Measurements from ENCODE around the gene CST7. TPM values are rescaled to one million over a fixed set of nuclear protein-coding genes. Genes with fewer than 3 reads are reported as not detected.

CST7 gene
- total RNA-seq, 1 donor from 2014 or later = 0.66 TPM

DNA sequence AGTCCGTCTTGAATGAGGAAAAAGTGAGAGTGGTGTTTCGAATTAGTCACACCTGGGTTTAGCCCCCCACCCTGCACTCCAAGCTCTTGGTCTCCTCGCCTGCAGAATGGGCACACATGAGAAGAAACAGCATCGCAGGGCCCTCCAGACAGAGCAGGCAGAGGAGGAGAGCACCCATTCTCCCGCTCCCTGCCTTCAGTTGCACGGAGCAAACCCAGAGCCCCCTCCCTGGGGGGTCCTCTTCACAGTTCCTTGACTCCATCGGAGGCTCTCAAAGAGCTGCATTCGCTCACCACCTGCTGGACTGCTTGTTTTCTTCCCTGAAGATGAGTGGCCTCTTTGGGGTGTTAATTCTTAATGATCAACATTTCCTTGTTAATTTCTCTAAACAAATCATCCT is 5.1 kb downstream of the CST7 start:
- Histone ChIP-seq H3K4me3 (no peak overlapping the region), H3K36me3 (peaks cover 9% of the 10 kb centered on the region), H3K27me3 (ENCODE audit: low read depth) (peaks cover 28% of the 10 kb centered on the region), H3K4me1 (no peaks in the 10 kb centered on the region), H3K9me3 (replicated peaks) (no peaks in the 10 kb centered on the region), H3K27ac (replicated peaks) (no peak overlapping the region)
- no peak for DNase-seq
- TF ChIP-seq, protein P1, sequence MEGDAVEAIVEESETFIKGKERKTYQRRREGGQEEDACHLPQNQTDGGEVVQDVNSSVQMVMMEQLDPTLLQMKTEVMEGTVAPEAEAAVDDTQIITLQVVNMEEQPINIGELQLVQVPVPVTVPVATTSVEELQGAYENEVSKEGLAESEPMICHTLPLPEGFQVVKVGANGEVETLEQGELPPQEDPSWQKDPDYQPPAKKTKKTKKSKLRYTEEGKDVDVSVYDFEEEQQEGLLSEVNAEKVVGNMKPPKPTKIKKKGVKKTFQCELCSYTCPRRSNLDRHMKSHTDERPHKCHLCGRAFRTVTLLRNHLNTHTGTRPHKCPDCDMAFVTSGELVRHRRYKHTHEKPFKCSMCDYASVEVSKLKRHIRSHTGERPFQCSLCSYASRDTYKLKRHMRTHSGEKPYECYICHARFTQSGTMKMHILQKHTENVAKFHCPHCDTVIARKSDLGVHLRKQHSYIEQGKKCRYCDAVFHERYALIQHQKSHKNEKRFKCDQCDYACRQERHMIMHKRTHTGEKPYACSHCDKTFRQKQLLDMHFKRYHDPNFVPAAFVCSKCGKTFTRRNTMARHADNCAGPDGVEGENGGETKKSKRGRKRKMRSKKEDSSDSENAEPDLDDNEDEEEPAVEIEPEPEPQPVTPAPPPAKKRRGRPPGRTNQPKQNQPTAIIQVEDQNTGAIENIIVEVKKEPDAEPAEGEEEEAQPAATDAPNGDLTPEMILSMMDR (IDR thresholded peaks at IDR 0.05; ENCODE audit: borderline replicate concordance) = no peak
- intact Hi-C loops (cut with micrococcal nuclease) = no loop called here

DNA sequence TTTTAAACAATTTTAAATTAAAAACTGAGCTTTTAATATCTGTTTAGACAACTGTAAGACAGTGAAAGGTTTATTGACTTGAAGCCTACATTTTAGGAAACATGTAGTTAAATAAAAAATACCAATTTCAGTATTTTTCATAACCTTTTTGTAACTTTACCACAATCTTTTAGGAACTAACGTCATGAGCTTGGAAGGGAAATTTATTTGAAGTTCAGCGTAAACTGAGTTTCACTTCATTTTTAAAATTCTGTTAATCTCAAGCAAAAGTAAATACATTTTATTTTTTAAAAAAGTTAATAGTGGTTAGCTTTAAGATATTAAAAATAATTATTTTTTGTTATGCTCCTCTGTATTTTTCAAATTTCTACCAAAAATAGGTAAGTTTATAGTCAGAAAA is 5.5 kb downstream of the CST7 start:
- DNase-seq = no peak
- H3K9me3 ChIP-seq (replicated peaks) = no peaks in the 10 kb centered on the region
- no peak overlapping the region for H3K4me3 ChIP-seq
- TF ChIP-seq, protein P1 (IDR thresholded peaks at IDR 0.05; ENCODE audit: borderline replicate concordance) = no peak
- H3K27ac ChIP-seq (replicated peaks) = no peak overlapping the region
- intact Hi-C loops (cut with micrococcal nuclease) = no loop called here
- peaks cover 24% of the 10 kb centered on the region for H3K27me3 ChIP-seq (ENCODE audit: low read depth)
- H3K36me3 ChIP-seq = peaks cover 9% of the 10 kb centered on the region
- H3K4me1 ChIP-seq = peaks cover under 1% of the 10 kb centered on the region

DNA sequence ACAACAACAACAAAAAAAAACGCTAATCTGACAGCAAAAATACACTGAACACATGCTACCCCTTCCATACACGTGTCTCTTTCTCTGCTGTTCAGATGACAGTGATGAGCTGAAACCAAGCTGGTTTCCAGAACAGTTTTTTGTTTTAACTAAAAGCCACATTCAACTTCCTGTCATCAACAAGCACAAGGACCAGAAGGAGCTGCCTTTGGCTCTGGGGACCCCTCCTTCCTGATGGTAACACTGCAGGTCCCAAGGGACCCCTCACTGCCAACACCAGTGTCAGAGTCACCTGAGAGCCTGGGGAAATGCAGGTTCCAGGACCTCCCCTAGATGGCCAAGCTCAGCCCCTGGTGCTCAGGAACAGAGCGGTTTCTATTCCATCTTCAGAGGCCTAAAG is 6.0 kb downstream of the CST7 start:
- no peak for DNase-seq
- peaks cover 5% of the 10 kb centered on the region for H3K4me1 ChIP-seq
- intact Hi-C loops (cut with micrococcal nuclease) = no loop called here
- peaks cover 19% of the 10 kb centered on the region for H3K27me3 ChIP-seq (ENCODE audit: low read depth)
- TF ChIP-seq, protein P1 (IDR thresholded peaks at IDR 0.05; ENCODE audit: borderline replicate concordance) = no peak
- no peak overlapping the region for H3K27ac ChIP-seq (replicated peaks)
- no peak overlapping the region for H3K4me3 ChIP-seq
- H3K36me3 ChIP-seq = peaks cover 12% of the 10 kb centered on the region
- no peaks in the 10 kb centered on the region for H3K9me3 ChIP-seq (replicated peaks)

DNA sequence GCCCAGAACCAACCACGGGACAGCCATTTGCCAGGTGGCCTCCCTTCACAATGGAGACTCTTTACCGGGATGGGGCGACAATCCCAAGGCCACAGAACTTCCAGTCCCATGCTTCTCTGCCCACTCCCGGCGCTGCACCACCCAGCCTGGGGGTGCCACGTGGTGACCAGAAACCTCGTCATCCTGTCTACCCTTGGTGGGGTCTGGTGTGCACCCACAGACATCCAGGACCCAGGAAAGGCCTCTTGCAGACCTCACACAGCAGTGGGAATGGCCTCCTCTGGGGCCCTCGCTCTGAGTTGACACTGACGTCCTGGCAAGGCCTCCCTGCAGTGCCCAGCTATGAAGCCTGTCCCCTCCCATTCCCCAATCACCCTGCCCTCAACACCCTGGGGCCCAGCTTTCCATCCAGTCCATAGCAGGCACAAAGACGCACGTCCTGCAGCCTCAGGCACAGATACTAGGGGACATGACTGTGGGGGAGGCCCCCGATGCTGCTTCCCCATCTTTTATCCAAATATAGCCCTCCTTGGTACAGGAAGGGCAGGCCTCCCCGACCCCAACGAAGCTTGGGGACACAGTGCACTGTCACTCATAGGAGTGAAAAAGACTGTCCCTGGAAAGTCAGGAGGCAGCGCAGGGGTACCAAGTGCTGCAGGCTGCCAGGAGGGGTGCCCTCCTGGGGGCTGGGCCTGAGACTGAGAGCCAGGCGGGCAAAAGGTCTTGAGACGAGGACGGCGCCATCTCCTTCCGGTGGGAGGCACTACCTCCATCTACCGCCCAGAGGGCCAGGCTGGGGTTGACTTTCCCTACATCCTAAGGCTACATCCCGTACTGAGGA is 7.2 kb downstream of the CST7 start:
- no peaks in the 10 kb centered on the region for H3K9me3 ChIP-seq (replicated peaks)
- peaks cover 19% of the 10 kb centered on the region for H3K36me3 ChIP-seq
- DNase-seq = no peak
- peaks cover 7% of the 10 kb centered on the region for H3K27me3 ChIP-seq (ENCODE audit: low read depth)
- TF ChIP-seq, protein P1 (IDR thresholded peaks at IDR 0.05; ENCODE audit: borderline replicate concordance) = no peak
- H3K4me3 ChIP-seq = no peak overlapping the region
- H3K27ac ChIP-seq (replicated peaks) = no peak overlapping the region
- intact Hi-C loops (cut with micrococcal nuclease) = no loop called here
- H3K4me1 ChIP-seq = peaks cover 10% of the 10 kb centered on the region

DNA sequence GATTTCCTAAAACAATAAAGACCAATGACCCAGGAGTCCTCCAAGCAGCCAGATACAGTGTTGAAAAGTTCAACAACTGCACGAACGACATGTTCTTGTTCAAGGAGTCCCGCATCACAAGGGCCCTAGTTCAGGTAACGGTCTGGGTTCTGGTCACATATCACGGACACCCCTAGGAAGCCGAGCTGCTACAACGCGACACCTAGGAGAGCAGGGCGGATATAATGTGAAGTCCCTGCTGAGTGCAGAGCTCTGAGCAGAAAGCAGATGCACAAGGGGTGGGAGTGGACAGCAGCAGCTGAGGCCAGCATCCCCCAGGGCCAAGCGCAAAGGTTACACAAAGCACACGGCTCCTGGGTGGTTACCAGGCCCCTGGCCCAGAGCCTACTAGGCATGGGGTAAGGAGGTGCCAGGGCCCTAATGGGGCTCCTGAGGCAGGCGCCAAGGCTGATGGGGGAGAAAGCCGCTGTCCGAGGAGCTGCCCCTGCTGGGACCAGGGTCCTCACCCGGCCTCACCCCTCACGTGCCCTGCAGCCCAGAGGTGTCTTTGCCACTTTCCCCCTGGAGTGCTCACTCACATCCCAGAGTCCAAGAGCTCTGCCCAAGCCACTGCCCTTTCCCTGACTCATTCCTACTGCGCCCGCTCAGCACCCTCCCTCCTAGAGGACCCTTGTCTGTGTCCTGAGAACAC is 8.4 kb downstream of the CST7 start:
- H3K4me3 ChIP-seq = no peak overlapping the region
- peaks cover 24% of the 10 kb centered on the region for H3K36me3 ChIP-seq
- TF ChIP-seq, protein P1 (IDR thresholded peaks at IDR 0.05; ENCODE audit: borderline replicate concordance) = no peak

More for the DNA sequence above, 8.4 kb downstream of the CST7 start:
- Histone ChIP-seq H3K4me1 (peaks cover 10% of the 10 kb centered on the region), H3K27me3 (ENCODE audit: low read depth) (no peaks in the 10 kb centered on the region), H3K9me3 (replicated peaks) (no peaks in the 10 kb centered on the region), H3K27ac (replicated peaks) (no peak overlapping the region)
- intact Hi-C loops (cut with micrococcal nuclease) = no loop called here
- no peak for DNase-seq

All from left ventricle myocardium inferior (tissue), 1 donor.